Activated naive CD4-positive, alpha-beta T cell treated with anti-CD3 and anti-CD28 coated beads, Interleukin-2, amount 50 U/mL, for 24 hours (primary cell): ENCODE results near the gene ZNF804A.

Experiments used
- H3K27ac Mint-ChIP-seq: one replicate; pipeline ENCODE4 v1.8.0; 2021; ENCODE audit warnings: mild to moderate bottlenecking, mixed read lengths
- H3K27me3 Mint-ChIP-seq: one replicate; pipeline ENCODE4 v1.8.0; 2021; ENCODE audit warnings: mixed read lengths
- H3K36me3 Mint-ChIP-seq: one replicate; pipeline ENCODE4 v1.8.0; 2021; ENCODE audit warnings: mixed read lengths
- H3K4me1 Mint-ChIP-seq: one replicate; pipeline ENCODE4 v1.8.0; 2021; ENCODE audit warnings: mixed read lengths
- H3K4me3 Mint-ChIP-seq: one replicate; pipeline ENCODE4 v1.8.0; 2021; ENCODE audit warnings: mild to moderate bottlenecking, mixed read lengths
- H3K9me3 Mint-ChIP-seq: one replicate; pipeline ENCODE4 v1.8.0; 2021; ENCODE audit warnings: mixed read lengths

Gene ZNF804A

DNA sequence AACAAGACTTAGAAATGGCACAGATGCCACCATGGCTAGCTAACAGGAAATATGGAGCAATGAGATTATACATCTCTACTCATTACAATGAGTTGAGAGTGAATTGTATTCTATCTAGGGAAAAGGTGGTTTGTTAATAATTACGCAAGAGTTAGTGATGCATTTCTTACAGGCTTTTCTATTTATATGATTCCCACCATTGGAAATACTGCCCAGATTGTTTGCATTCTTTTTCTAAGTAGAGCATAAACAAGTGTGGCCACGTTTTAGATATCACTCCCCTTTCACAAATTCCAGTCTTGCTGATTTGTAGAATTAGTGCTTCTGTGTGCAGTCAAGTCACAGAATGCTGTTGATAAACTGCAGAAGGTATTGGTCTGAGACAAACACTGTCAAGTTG lies 56.6 kb downstream of the ZNF804A start:
- H3K27me3 Mint-ChIP-seq = no peaks in the 10 kb centered on the region
- H3K36me3 Mint-ChIP-seq = no peaks in the 10 kb centered on the region
- H3K4me3 Mint-ChIP-seq = no peak overlapping the region
- no peak overlapping the region for H3K27ac Mint-ChIP-seq
- no peaks in the 10 kb centered on the region for H3K4me1 Mint-ChIP-seq
- H3K9me3 Mint-ChIP-seq = peaks cover 6% of the 10 kb centered on the region

DNA sequence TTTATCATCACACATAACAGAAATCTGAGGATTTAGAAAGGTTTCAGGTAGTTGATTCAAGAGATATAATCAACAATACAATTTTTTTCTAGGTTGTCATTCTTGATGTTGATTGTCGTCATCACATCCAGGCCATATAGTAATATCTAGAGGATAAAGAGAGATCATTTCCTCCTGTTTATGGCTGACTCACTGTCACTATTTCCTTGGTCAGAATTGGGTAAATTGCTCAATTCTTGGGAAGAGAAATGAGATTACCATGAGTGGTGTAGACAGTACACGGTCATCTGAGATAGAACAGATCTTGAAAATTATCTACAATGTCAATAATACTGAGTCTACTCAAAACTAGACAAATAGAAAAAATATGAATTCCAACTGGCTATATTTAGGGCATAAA lies 78.8 kb downstream of the ZNF804A start:
- Mint-ChIP-seq H3K4me1 (no peaks in the 10 kb centered on the region), H3K27me3 (no peaks in the 10 kb centered on the region), H3K36me3 (no peaks in the 10 kb centered on the region), H3K4me3 (no peak overlapping the region), H3K9me3 (peaks cover 4% of the 10 kb centered on the region), H3K27ac (no peak overlapping the region)

DNA sequence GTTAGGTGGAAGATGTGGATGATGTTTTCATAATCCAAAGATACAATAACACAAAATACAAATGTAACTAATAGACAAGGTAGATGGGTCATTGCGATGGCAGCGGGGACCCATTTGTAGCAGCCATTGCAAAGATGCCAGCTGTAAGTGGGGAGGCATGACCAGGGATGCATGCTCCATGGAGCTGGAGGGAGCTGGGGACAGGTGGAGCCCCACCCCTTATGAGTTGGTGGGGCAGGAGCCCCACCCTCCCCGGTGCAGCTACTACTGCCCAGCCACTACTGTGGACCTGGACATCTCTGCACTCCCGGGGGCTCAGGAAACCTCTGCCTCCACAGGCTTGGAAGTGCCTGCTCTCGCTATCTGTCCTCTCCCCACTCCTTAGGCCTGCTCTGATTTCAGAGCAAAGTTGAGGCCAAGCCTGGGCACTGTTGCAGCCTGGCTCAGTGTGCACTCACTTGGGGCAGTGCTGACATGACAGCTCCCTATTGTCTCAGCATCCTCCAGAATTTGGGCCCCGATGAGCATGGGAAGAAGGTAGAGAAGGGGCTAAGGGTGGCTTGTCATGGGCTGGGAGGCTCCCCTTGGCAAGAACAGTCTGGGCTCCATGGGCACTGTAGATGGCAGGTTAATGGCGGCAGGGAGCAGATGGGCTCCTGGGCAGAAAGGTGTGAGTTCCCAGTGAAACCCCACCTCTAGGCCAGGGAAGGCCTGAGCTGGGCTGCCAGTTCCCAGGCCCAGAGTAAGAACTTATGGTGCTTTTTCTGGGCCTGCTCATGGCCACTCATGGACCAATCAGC lies 81.1 kb downstream of the ZNF804A start:
- H3K27ac Mint-ChIP-seq = no peak overlapping the region
- peaks cover under 1% of the 10 kb centered on the region for H3K9me3 Mint-ChIP-seq
- no peaks in the 10 kb centered on the region for H3K36me3 Mint-ChIP-seq
- no peaks in the 10 kb centered on the region for H3K27me3 Mint-ChIP-seq
- no peaks in the 10 kb centered on the region for H3K4me1 Mint-ChIP-seq
- no peak overlapping the region for H3K4me3 Mint-ChIP-seq

DNA sequence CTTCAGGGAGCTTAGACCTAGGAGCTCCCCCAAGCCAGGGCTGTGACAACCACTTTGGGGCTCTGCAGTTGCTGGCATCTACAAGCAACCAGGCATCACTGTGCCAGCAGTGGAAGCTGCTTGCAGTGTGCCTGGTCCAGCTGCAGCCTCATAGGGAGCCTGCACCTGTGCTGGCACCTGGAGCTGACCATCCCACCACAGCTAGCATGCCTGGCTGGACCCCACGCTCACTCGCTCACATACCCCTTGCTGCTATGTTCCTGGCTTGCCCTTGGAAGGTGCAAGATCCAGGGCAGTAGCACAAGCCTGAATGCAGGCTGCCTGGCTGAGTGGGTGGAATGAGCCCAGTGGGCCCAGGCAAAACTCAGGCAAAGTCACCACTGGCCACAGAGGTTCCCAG lies 82.5 kb downstream of the ZNF804A start:
- no peak overlapping the region for H3K27ac Mint-ChIP-seq
- no peaks in the 10 kb centered on the region for H3K9me3 Mint-ChIP-seq
- H3K4me3 Mint-ChIP-seq = no peak overlapping the region
- no peaks in the 10 kb centered on the region for H3K27me3 Mint-ChIP-seq
- no peaks in the 10 kb centered on the region for H3K36me3 Mint-ChIP-seq
- H3K4me1 Mint-ChIP-seq = no peaks in the 10 kb centered on the region

DNA sequence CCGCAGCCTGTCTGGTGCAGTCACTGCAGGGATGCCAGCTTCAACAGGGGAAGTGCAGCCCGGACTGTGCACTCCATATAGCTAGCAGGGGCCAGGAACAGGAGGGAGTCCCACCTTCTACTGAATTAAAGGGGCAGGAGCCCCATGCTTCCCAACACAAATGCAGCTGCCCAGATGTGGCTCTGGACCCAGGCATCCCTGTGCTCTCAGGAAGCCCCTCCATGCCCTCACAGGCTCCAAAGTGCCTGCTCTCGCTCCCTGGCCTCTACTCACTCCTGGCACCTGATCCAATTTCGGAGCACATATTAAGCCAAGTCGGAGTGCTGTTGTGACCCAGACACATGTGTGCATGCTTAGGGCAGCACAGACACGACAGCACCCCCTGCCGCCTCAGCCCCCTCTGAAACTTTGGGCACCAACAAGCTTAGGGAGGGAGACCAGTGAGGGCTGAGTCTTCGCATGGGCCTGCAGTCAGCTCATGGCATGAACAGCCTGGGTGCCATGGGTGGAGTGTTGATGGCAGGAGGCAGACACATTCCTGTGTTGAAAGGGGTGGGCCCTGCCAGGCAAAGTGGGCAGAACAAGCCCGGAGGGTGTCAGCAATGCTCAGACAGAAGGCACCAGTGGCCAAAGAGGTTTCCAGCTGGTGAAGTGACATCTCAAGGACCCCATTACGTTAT lies 83.5 kb downstream of the ZNF804A start:
- H3K4me1 Mint-ChIP-seq = no peaks in the 10 kb centered on the region
- no peaks in the 10 kb centered on the region for H3K27me3 Mint-ChIP-seq
- H3K36me3 Mint-ChIP-seq = no peaks in the 10 kb centered on the region
- no peak overlapping the region for H3K27ac Mint-ChIP-seq
- H3K4me3 Mint-ChIP-seq = no peak overlapping the region
- H3K9me3 Mint-ChIP-seq = peaks cover 3% of the 10 kb centered on the region

DNA sequence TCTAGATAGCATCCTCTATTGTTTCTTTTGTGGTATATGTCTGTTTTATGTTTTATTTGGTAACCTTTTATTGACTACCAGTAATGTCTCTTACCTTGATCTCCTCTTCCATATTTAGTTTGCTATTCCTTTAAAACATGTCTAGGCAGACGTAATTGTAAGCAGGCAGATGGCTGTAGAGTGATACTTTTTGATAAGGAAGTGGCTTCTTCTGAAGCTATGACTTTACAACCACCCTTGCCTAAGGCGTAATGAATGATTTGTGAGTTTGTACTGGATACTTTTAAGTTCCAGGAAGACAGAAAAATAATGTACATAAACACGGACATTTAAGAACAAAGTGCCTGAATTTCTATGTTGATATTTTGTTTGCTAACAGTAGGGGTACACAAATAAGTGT lies 85.6 kb downstream of the ZNF804A start:
- Mint-ChIP-seq H3K36me3 (no peaks in the 10 kb centered on the region), H3K4me1 (no peaks in the 10 kb centered on the region), H3K27me3 (no peaks in the 10 kb centered on the region), H3K9me3 (peaks cover 9% of the 10 kb centered on the region), H3K4me3 (no peak overlapping the region), H3K27ac (no peak overlapping the region)

DNA sequence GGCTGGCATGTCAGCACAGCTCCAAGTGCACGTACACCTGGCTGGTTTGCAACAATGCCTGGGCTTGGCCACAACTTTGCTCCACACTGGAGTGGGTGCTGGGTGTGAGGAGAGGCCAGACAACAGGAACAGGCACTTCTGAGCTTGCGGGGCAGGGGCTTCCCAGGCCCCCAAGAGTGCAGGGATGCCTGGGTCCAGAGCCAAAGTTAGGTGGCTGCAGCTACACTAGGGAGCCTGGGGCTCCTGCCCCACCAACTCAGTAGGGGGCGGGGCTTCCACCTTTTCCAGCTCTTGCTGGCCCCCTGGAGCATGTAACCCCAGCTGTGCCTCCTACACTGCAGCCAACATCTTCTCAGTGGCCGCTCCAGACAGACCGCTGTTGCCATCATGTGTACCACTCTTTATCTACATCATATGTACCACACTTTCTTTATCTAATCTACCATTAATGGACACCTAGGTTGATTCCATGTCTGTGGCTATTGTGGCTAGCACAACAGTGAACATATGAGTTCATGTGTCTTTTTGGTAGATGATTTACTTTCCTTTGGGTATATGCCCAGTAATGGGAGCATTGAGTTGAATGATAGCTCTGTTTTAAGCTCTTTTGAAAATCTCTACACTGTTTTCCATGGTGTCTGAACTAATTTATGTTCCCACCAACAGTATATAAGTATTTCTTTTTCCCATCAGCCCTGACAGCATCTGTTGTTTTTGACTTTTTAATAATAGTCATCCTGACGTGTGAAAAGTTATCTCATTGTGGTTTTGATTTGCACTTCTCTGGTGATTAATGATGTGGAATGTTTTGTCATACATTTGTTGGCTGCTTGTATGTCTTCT lies 87.9 kb downstream of the ZNF804A start:
- no peak overlapping the region for H3K4me3 Mint-ChIP-seq
- no peak overlapping the region for H3K27ac Mint-ChIP-seq
- H3K27me3 Mint-ChIP-seq = no peaks in the 10 kb centered on the region
- H3K4me1 Mint-ChIP-seq = no peaks in the 10 kb centered on the region
- H3K9me3 Mint-ChIP-seq = peaks cover 9% of the 10 kb centered on the region
- H3K36me3 Mint-ChIP-seq = no peaks in the 10 kb centered on the region

DNA sequence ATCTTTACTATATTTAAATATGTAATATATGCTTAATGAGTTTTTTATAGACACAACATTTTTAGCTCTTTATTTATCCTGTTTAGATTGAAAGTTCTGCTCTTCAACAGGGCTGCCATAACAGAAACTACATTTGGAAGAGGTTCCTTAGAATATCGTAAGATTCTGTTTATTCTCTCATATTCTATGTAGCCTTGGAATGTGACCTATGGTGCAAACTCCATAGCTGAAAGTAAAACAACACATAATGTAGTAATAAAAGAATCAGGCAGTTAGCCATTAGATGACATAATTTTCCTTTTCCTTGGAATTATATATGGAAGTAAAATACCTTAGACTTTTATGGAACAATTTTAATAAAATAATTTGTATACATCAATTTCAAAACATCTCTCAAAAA lies 91.3 kb downstream of the ZNF804A start:
- H3K27me3 Mint-ChIP-seq = no peaks in the 10 kb centered on the region
- H3K36me3 Mint-ChIP-seq = no peaks in the 10 kb centered on the region
- no peaks in the 10 kb centered on the region for H3K4me1 Mint-ChIP-seq
- H3K4me3 Mint-ChIP-seq = no peak overlapping the region
- H3K9me3 Mint-ChIP-seq = peaks cover 9% of the 10 kb centered on the region
- H3K27ac Mint-ChIP-seq = no peak overlapping the region

DNA sequence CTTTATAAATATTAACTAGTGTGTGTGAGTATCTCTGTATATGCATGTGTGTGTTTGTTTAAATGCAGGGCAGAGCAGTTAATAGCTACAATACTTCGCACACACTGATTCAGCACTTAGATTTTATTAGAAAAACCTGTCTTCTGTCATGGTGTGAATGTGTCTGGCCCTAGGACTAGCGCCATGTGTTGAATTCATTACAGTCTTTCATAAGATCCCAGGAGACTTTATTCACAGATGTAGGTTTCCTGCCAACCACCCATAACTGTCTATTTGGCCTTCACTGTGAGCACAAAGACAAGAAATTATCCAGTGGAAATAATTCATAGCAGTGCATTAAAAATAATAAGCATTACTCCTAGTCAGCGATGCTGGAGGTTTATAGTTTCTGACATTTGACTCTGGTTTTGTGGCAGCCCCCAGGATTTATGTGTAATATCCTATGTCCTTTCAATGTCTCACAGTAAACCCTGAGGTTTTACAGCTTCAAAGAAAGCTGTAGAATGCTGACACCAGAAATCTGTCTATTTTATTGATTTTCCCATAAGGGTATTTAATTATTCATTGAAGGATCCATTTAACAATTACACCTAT lies 93.9 kb downstream of the ZNF804A start:
- Mint-ChIP-seq H3K27ac (no peak overlapping the region), H3K9me3 (peaks cover 2% of the 10 kb centered on the region), H3K4me1 (no peaks in the 10 kb centered on the region), H3K4me3 (no peak overlapping the region), H3K27me3 (no peaks in the 10 kb centered on the region), H3K36me3 (no peaks in the 10 kb centered on the region)

DNA sequence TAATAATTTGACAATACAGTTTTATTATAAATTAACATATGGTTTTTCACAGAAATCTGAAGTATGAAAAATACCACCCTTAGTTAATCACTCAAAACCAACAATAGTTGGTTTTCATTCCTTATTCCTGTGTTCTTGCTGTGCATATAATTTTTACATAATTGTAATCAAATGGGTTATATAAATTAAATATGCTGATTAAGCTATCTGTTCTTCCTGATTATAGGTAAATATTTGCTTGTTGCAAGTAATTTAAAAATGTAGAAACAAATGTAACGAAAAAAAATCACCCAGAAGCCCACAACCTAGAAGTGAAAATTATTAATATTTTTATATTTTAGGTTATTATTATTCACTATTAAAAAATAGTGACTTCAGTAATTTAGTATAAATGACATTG lies 98.3 kb downstream of the ZNF804A start:
- Mint-ChIP-seq H3K27ac (no peak overlapping the region), H3K27me3 (no peaks in the 10 kb centered on the region), H3K36me3 (no peaks in the 10 kb centered on the region), H3K4me1 (no peaks in the 10 kb centered on the region), H3K9me3 (no peaks in the 10 kb centered on the region), H3K4me3 (no peak overlapping the region)

DNA sequence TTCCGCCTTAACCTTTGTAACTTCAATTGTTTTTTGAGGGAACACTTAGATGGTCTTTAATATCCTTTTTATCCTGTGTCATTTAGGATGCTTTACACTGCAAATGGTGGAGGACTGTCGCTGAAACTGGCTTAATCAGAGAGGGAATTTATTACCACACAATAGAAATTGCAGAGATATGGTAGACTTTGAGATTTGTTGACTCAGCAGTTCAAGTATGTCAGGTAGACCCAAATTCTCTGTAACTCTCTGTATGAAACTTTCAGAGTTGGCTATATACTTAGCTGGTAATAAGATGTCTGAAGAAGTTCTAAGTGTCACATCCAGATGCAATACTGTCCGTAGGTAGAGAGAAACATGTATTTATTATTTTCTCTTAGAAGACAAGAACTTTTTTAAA lies 100.1 kb downstream of the ZNF804A start:
- no peak overlapping the region for H3K27ac Mint-ChIP-seq
- no peaks in the 10 kb centered on the region for H3K36me3 Mint-ChIP-seq
- H3K9me3 Mint-ChIP-seq = no peaks in the 10 kb centered on the region
- H3K4me3 Mint-ChIP-seq = no peak overlapping the region
- H3K4me1 Mint-ChIP-seq = no peaks in the 10 kb centered on the region
- H3K27me3 Mint-ChIP-seq = no peaks in the 10 kb centered on the region

DNA sequence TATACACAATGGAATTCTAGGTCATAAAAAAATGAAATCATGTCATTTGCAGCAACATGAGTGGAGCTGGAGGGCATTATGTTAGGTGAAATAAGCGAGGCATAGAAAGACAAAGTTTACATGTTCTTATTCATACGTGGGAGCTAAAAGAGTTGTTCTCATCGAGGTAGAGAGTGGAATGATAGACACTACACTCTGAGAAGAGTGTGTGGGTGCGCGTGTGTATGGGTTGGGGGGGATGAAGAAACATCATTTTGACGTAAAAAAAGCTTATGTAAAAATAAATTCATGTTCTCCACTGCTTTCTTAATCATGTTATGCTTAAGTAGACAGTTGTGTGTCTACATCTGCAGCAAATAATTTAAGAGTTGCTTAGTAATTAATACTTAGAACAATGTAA lies 123.6 kb downstream of the ZNF804A start:
- no peaks in the 10 kb centered on the region for H3K36me3 Mint-ChIP-seq
- H3K27ac Mint-ChIP-seq = no peak overlapping the region
- no peaks in the 10 kb centered on the region for H3K27me3 Mint-ChIP-seq
- H3K4me3 Mint-ChIP-seq = no peak overlapping the region
- peaks cover 14% of the 10 kb centered on the region for H3K9me3 Mint-ChIP-seq
- H3K4me1 Mint-ChIP-seq = no peaks in the 10 kb centered on the region

DNA sequence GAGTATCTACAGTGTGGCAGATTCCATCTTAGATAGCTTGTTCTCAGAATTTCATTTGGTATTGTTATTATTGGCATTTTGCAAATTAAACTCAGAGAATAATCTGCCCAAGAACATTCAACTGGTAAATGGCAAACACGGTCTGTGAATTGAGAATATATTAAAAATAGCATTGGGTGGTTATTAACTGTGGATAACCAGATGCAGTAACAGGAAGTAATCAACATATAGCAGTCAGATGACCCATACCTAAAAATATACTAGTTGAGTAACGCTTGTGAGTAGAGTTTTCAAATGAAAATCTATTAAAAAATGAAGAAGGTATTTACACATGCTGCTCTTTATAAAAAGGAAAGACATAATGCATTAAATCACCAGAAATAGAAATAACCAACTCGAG lies 129.5 kb downstream of the ZNF804A start:
- Mint-ChIP-seq H3K4me1 (no peaks in the 10 kb centered on the region), H3K9me3 (no peaks in the 10 kb centered on the region), H3K27me3 (no peaks in the 10 kb centered on the region), H3K27ac (no peak overlapping the region), H3K4me3 (no peak overlapping the region), H3K36me3 (no peaks in the 10 kb centered on the region)

DNA sequence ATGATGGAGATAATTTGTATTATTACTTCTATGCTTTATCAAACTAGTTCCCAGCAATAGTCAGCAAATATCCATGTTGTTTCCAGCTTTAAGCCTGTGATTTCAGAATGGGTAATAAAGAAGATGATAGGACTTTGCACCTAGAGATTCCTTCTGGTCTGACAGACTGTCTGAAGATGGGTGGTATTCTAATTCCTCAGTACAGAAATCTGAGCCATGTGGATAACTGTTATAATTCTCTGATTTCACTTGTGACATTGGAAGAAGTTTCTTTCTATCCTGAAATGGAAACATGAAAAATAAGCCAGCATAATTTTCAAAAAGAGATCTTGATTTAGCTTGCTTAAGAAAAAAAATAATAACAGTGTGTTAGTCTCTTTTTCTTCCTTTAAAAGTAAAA lies 130.1 kb downstream of the ZNF804A start:
- H3K4me3 Mint-ChIP-seq = no peak overlapping the region
- H3K36me3 Mint-ChIP-seq = no peaks in the 10 kb centered on the region
- no peaks in the 10 kb centered on the region for H3K4me1 Mint-ChIP-seq
- no peaks in the 10 kb centered on the region for H3K9me3 Mint-ChIP-seq
- H3K27me3 Mint-ChIP-seq = no peaks in the 10 kb centered on the region
- H3K27ac Mint-ChIP-seq = no peak overlapping the region

DNA sequence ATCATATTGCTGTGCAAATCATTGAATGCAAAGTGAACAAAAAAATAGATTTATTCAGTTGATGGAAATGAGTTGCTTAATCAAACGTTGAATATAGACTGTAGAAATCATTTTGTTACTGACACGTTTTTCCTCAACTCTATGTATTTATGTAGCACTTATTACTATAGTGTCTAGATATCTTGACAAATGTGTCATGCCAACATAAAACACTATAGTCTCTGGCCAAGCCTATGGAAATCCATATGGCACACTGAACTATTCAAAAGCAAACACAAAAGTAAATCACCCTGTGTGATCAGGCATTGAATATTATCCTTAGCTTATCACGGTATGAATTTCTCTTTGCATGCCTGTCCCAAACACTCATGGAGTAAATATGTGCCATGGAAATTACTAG lies 131.3 kb downstream of the ZNF804A start:
- no peaks in the 10 kb centered on the region for H3K27me3 Mint-ChIP-seq
- H3K36me3 Mint-ChIP-seq = no peaks in the 10 kb centered on the region
- H3K4me1 Mint-ChIP-seq = no peaks in the 10 kb centered on the region
- no peak overlapping the region for H3K4me3 Mint-ChIP-seq
- H3K9me3 Mint-ChIP-seq = no peaks in the 10 kb centered on the region
- no peak overlapping the region for H3K27ac Mint-ChIP-seq

DNA sequence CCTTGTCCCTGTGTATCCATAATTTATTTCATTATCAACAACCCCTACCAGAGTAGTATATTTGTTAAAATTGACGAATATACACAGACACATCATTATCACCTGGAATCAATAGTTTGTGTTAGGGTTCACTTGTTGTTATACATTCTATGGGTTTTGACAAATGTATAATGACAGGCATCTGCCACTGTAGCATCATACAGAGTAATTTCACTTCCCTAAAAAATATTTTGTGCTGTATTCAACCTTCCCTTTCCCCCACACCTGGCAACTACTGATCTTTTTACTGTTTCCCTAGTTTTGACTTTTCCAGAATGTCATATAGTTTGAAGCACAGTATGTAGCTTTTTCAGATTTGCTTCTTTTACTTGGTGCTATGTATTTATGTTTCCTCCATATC lies 132.0 kb downstream of the ZNF804A start:
- Mint-ChIP-seq H3K9me3 (no peaks in the 10 kb centered on the region), H3K4me1 (no peaks in the 10 kb centered on the region), H3K27ac (no peak overlapping the region), H3K27me3 (no peaks in the 10 kb centered on the region), H3K36me3 (no peaks in the 10 kb centered on the region), H3K4me3 (no peak overlapping the region)
